ENCODE results near the gene PCGF3.
A peak's percentile ranks its signal among the peaks of the same experiment; 100 is the strongest.

Gene PCGF3

GRCh38 chr4:671769-672168 lies 33.9 kb upstream of the PCGF3 start:
- H3K4me3 ChIP-seq (ENCODE audit: control insufficient read depth, low read depth, low read length): no peak overlapping the region
- TF ChIP-seq CTCF (IDR thresholded peaks at IDR 0.05; ENCODE audit: control insufficient read depth, insufficient read depth, low read depth, low read length, missing control alignments): no peak

GRCh38 chr4:673349-674091 lies 32.1 kb upstream of the PCGF3 start:
- no peak for TF ChIP-seq CTCF (IDR thresholded peaks at IDR 0.05; ENCODE audit: control insufficient read depth, insufficient read depth, low read depth, low read length, missing control alignments)
- peak overlapping the region; percentile 88 for H3K4me3 ChIP-seq (ENCODE audit: control insufficient read depth, low read depth, low read length)
- DNase-seq (ENCODE audit: low read depth): no peak

More at GRCh38 chr4:671769-672168, 33.9 kb upstream of the PCGF3 start:
- DNase-seq (ENCODE audit: low read depth): no peak

GRCh38 chr4:674172-675035 lies 31.2 kb upstream of the PCGF3 start, which contains the start of the genes ATP5ME and MYL5:
Gene ATP5ME, minus strand, starts transcription at chr4:674276. Its CDS starts 29 bp downstream, at chr4:674247.
Gene MYL5, plus strand, starts transcription at chr4:674542. Its CDS starts 3,485 bp downstream, at chr4:678027.
- peak; percentile 74 for DNase-seq (ENCODE audit: low read depth)
- peak within 1 kb of the TSS; percentile 88 for H3K4me3 ChIP-seq (ENCODE audit: control insufficient read depth, low read depth, low read length)
- peak; percentile 68 for TF ChIP-seq CTCF (IDR thresholded peaks at IDR 0.05; ENCODE audit: control insufficient read depth, insufficient read depth, low read depth, low read length, missing control alignments)

- no peak for TF ChIP-seq CTCF (IDR thresholded peaks at IDR 0.05; ENCODE audit: control insufficient read depth, insufficient read depth, low read depth, low read length, missing control alignments)
- peak overlapping the region; percentile 84 for H3K4me3 ChIP-seq (ENCODE audit: control insufficient read depth, low read depth, low read length)
- no peak for DNase-seq (ENCODE audit: low read depth)
Measured at GRCh38 chr4:675036-675882, 30.4 kb upstream of the PCGF3 start.

- H3K4me3 ChIP-seq (ENCODE audit: control insufficient read depth, low read depth, low read length): no peak overlapping the region
- TF ChIP-seq CTCF (IDR thresholded peaks at IDR 0.05; ENCODE audit: control insufficient read depth, insufficient read depth, low read depth, low read length, missing control alignments): no peak
- no peak for DNase-seq (ENCODE audit: low read depth)
Measured at GRCh38 chr4:675980-676870, 29.4 kb upstream of the PCGF3 start.

Measured in AG09309 (cell line).